NCI-H2227 (cell line): ENCODE results near the gene DCAF4L1.

ENCODE experiments used
- DNase-seq: peaks from one replicate; lab custom pipeline; 2025; ENCODE audit not compliant: unreplicated experiment; lab: John Stamatoyannopoulos, UW

DCAF4L1 gene

DNA sequence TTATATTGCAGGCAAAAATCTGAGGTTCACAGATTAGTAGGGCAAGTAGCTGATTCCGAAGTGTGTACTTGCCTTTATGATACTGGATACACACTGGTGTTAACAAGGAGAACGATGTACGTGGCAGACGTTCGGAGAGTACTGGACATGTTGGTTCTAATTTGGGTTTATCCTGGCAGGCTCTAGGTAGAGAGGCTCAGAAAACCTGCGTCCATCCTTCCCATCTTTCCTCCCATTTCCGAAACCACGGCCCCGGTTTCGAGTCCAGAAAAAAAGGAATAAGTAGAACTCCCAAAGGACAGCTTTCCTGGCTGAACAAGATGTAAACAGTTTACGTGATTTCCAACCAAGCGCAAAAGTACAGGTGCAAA, 8.4 kb downstream of the DCAF4L1 start:
- DNase-seq, result no peak

DNA sequence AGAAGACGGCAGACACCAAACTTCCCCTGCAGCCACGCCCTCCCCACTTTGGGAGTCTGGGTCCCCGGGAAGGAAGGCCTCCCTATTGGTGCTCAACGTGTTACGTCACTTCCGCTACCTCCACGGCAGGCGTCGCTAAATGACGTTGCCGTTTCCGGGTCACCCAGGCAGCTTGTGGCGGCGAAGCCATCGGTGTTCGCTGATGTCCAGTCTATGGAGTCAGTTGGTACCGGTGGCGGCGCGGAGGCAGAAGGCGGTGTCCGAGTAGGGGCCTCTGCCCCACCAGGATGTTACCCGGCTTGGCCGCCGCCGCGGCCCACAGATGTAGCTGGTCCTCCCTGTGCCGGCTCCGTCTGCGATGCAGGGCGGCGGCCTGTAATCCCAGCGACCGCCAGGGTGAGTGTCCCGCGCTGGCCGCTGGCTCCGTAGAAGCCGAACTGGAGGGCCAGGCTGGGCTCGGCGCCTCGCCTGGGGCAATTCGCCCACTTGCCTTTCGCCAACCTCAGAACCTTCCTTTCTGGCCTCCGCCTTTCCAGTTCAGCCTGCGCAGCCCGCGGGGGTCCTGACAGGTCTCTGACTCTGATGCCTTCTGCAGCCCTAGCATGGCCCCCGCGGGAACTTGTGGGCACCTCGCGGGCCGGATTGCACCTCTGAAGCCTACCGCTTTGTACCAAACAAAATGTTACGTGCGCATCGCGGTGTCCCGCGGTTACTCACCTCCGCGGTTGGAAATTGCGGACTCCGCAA, 9.0 kb downstream of the DCAF4L1 start, which contains the start of gene SLC30A9:
Gene SLC30A9 (plus strand): TSS at position 166 of the 747 bp plus-strand sequence. CDS start 122 bp downstream, at position 288.
- peak; percentile 91 for DNase-seq

DNA sequence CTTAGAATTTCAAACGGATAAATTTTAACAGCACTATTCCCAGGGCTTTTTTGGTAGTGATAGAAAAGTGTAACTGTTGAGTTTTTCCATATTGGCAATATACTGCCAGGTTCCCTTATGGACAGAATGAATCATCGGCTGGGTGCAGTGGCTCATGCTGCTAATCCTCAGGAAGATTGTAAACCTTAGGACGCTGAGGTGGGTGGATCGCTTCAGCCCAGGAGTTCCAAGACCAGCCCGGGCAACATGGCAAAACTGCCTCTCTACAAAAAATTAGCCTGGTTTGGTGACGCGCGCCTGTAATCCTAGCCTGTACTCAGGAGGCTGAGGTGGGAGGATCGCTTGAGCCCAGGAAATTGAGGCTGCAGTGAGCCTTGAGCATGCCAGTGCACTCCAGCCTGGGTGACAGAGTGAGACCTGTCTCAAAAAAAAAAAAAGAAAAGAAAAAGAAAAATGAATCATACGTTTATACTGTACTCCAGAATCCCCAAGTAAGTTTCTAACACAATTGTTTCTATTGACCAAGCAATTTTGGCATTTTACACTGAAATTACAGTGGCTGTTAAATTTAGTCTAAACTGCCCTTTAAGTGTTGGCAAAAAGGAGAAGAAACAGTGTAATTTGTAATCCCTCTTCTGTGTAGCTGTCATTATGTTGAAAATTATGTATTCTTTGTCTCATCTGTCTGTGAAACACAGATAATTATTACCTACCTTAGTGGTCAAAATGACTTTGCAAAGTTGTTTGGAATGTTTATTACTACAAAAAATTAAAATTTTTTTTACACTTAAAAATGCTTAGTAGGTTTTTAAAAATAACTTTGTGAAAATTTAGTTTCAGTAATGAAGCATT, 10.6 kb downstream of the DCAF4L1 start:
- peak; percentile 0 for DNase-seq

DNA sequence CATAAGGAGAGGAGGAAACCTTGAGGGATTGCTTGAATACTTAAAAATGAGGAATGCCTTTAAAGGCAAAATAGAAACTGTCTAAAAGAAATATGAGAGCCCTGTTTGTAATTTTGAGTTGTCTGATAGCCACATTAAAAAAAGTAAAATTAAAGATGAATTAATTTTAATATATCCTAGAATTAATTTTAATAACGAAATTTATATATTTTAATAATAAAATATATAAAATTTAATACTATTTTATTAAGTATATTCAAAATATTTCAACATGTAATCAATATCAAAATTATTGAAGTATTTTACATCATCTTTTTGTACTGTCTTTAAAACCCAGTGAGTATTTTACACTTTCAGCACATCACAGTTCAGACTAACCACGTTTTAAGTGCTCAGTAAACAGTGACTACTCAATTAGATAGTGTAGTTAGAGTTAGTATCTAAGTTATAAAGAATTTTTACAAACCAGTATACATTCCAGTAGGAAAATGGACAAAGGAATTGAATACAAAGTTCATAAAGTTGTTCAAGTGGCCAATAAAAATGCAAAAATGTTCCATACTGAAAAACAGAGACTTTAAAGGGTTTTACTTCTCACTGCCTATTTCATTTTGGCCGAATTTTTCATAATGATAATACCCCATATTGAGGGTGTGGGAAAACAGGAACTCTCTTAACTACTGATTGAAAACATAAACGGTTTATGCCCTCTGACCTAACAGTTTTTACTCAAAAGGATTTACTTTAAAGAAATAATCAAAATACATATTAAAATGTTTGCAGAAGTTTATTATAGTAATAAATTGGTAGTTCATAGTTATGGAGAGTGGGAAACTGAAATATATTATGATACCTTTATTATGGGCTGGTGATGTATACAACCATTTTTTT, 11.7 kb downstream of the DCAF4L1 start:
- DNase-seq, result no peak

DNA sequence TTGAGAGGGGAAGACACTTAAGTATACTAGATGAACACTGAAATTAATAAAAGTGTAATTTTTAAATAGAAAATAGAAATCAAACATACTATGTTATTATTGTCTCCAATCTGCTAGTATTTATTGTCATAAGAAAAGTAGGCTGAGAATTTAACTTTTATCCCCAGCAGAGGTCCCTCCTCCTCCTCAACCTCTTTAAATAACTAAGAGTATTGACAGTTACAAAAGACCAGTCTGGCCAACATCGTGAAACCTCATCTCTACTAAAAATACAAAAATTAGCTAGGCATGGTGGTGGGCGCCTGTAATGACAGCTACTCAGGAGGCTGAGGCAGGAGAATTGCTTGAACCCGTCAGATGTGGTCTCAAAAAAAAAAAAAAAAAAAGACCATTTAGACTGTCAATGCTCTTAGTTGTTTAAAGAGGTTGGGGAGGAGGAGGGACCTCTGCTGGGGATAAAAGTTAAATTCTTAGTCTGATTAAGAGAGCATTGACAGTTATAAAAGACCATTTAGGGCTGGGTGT, 13.0 kb downstream of the DCAF4L1 start:
- no peak for DNase-seq

GRCh38 chr4:41998019-41998418, 16.5 kb downstream of the DCAF4L1 start:
- DNase-seq, result no peak

GRCh38 chr4:41999321-41999720, 17.8 kb downstream of the DCAF4L1 start:
- DNase-seq, result no peak

- DNase-seq, result no peak
Measured at GRCh38 chr4:42008011-42008786, 26.6 kb downstream of the DCAF4L1 start.

GRCh38 chr4:42015438-42015837, 33.9 kb downstream of the DCAF4L1 start:
- no peak for DNase-seq

- no peak for DNase-seq
Measured at GRCh38 chr4:42018451-42018850, 36.9 kb downstream of the DCAF4L1 start.
